Endothelial cell of umbilical vein (primary cell): ENCODE measurements around the gene XPO6. TPM values are rescaled to one million over a fixed set of nuclear protein-coding genes. Genes with fewer than 3 reads are reported as not detected.

ENCODE experiments used
- BruUV-seq: library from RNA; stranded (reverse); fragments of 400-500 nt; replicated peaks from 2 replicates; lab custom pipeline; 2021; lab: Mats Ljungman, UMichigan
- CTCF ChIA-PET: fragments of 300-600, 350-600 bp; sonication (Branson Sonifier 250); formaldehyde crosslinking; loops from one replicate; lab custom pipeline; 2021; ENCODE audit warnings: antibody characterized with exemption, inconsistent platforms; lab: Charles Lee
- POLR2A ChIA-PET: fragments of 300-600, 350-600 bp; sonication (Branson Sonifier 250); formaldehyde crosslinking; loops from one replicate; lab custom pipeline; 2021; ENCODE audit warnings: antibody characterized with exemption, inconsistent platforms; lab: Charles Lee
- DNase-seq: peaks from one replicate; pipeline ENCODE4 v3.0.0-alpha.2; 2011; ENCODE audit warnings: low read depth, low spot score
- FAIRE-seq: peaks from 2 replicates; lab custom pipeline; 2011; peaks lifted over from hg19 to GRCh38; lab: Jason Lieb, UNC
- H2AFZ ChIP-seq: 2 replicates; pipeline ENCODE4 v1.6.0; 2012; ENCODE audit warnings: low read depth, low read length, control low read depth, inconsistent platforms
- H3K27ac ChIP-seq: 2 replicates; pipeline ENCODE4 v1.5.1; 2011; ENCODE audit warnings: low read depth, mild to moderate bottlenecking, control low read depth, low read length, moderate library complexity; ENCODE audit not compliant: insufficient read depth
- H3K27me3 ChIP-seq, 2 experiments: 2 replicates each; pipeline versions ENCODE4 v1.6.0 to v1.6.1; 2011; ENCODE audit warnings: low read length in 2 of 2, mixed read lengths in 1 of 2; ENCODE audit not compliant: control insufficient read depth in 2 of 2, insufficient read depth in 2 of 2
- H3K36me3 ChIP-seq, 2 experiments: 2 replicates in 1 of 2; 3 replicates in 1 of 2; pipeline ENCODE4 v1.5.1; 2011; ENCODE audit warnings: low read length in 2 of 2, mild to moderate bottlenecking in 1 of 2, moderate library complexity in 1 of 2; ENCODE audit not compliant: control insufficient read depth in 2 of 2, insufficient read depth in 2 of 2; ENCODE audit errors: extremely low read depth in 1 of 2
- H3K4me1 ChIP-seq: 3 replicates; pipeline ENCODE4 v1.5.1; 2011; ENCODE audit warnings: mild to moderate bottlenecking, low read length; ENCODE audit not compliant: control insufficient read depth, insufficient read depth; ENCODE audit errors: extremely low read depth
- H3K4me2 ChIP-seq: 2 replicates; pipeline ENCODE4 v1.6.1; 2011; ENCODE audit warnings: low read length, control low read depth, mixed read lengths; ENCODE audit not compliant: insufficient read depth
- H3K4me3 ChIP-seq, 3 experiments: fragments of 200-600 bp in 1 of 3; sonication (generic), shearing (Covaris generic) in 1 of 3; replicated peaks in 1 of 3; 2 replicates each; pipeline ENCODE4 v1.5.1; 2011 to 2016; ENCODE audit warnings: control low read depth in 3 of 3, low read length in 3 of 3, mild to moderate bottlenecking in 2 of 3, inconsistent platforms in 1 of 3, low read depth in 1 of 3, moderate library complexity in 1 of 3; ENCODE audit not compliant: insufficient read depth in 1 of 3
- H3K79me2 ChIP-seq: 2 replicates; pipeline ENCODE4 v1.6.0; 2012; ENCODE audit warnings: low read length, inconsistent platforms; ENCODE audit not compliant: control insufficient read depth, insufficient read depth
- H3K9ac ChIP-seq: replicated peaks from 2 replicates; pipeline ENCODE3; 2011; ENCODE audit warnings: low read length, control low read depth; ENCODE audit not compliant: insufficient read depth; ENCODE audit errors: extremely low read depth
- H3K9me1 ChIP-seq: replicated peaks from 3 replicates; pipeline ENCODE4 v1.6.0; 2011; ENCODE audit warnings: mild to moderate bottlenecking, low read length; ENCODE audit not compliant: control insufficient read depth, insufficient read depth; ENCODE audit errors: extremely low read depth
- H3K9me3 ChIP-seq: replicated peaks from 2 replicates; pipeline ENCODE4 v1.5.1; 2012; ENCODE audit warnings: low read length, inconsistent platforms; ENCODE audit not compliant: control insufficient read depth, insufficient read depth
- H4K20me1 ChIP-seq: replicated peaks from 2 replicates; pipeline ENCODE3; 2011; ENCODE audit warnings: mild to moderate bottlenecking, low read length; ENCODE audit not compliant: control insufficient read depth, insufficient read depth; ENCODE audit errors: extremely low read depth
- CTCF ChIP-seq, 2 donors: IDR thresholded peaks; 1 replicate in 1 of 2; 2 replicates in 1 of 2; pipeline ENCODE4 v1.5.1; 2011; ENCODE audit warnings: low read length in 2 of 2, mild to moderate bottlenecking in 2 of 2, moderate library complexity in 2 of 2, control low read depth in 1 of 2, inconsistent platforms in 1 of 2, low read depth in 1 of 2; ENCODE audit not compliant: insufficient read depth in 1 of 2; ENCODE audit errors: extremely low read depth in 1 of 2
- EZH2 ChIP-seq: IDR thresholded peaks from 2 replicates; pipeline ENCODE4 v1.6.1; 2012; ENCODE audit warnings: borderline replicate concordance, low read depth, mild to moderate bottlenecking, moderate library complexity, low read length, inconsistent platforms; ENCODE audit not compliant: severe bottlenecking
- GATA2 ChIP-seq: IDR thresholded peaks from 2 replicates; pipeline ENCODE4 v1.7.0; 2011; ENCODE audit warnings: low read depth, mild to moderate bottlenecking, moderate library complexity, mixed read lengths, low read length; ENCODE audit not compliant: insufficient read length, insufficient read depth
- JUN ChIP-seq: IDR thresholded peaks from 2 replicates; pipeline ENCODE4 v1.6.1; 2011; ENCODE audit warnings: borderline replicate concordance, low read depth; ENCODE audit not compliant: insufficient read length, insufficient read depth
- MYC ChIP-seq: IDR thresholded peaks from one replicate; pipeline ENCODE4 v1.6.1; 2011; ENCODE audit warnings: mild to moderate bottlenecking, low read depth, low read length
- POLR2A ChIP-seq: IDR thresholded peaks from 2 replicates; pipeline ENCODE4 v1.6.1; 2012; ENCODE audit warnings: low read depth, mild to moderate bottlenecking, control low read depth, low read length
- POLR2AphosphoS5 ChIP-seq: IDR thresholded peaks from 2 replicates; pipeline ENCODE4 v1.6.1; 2012; ENCODE audit warnings: low read depth, mild to moderate bottlenecking, control low read depth, low read length, moderate library complexity; ENCODE audit not compliant: insufficient read depth
- dilution Hi-C: fragments of 300-500 bp; cut with MboI; formaldehyde crosslinking; loops from one replicate; pipeline ENCODE4 v1.15.0; 2019; ENCODE audit warnings: low sequenced_read_pairs; ENCODE audit not compliant: extremely low pct_ligation_motif_present
- intact Hi-C: fragments of 100-400 bp; cut with micrococcal nuclease; formaldehyde crosslinking; loops from one replicate; pipeline ENCODE4 v1.10.0; 2022
- polyA plus RNA-seq, 4 experiments: library from polyadenylated mRNA; depleted of rRNA in 3 of 4; stranded (reverse) in 3 of 4; unstranded in 1 of 4; fragments of >200 nt; gene quantifications; 2 replicates each; pipeline versions ENCODE4 v1.2.1 to v1.2.3, GENCODE V29; 2011 to 2012; ENCODE audit warnings: missing spikeins in 1 of 4
- total RNA-seq: library from RNA; stranded (reverse); gene quantifications from 2 replicates; pipeline ENCODE4 v1.2.3, GENCODE V29; 2021

XPO6 gene
- total and polyA plus RNA-seq, 2 donors (not counting 3 experiments of a cell fraction or from before 2014, with no cell fraction given), result 170 to 272 TPM

GRCh38 chr16:28104404-28104803, 107.4 kb downstream of the XPO6 start:
- no peaks in the 10 kb centered on the region for H3K9me1 ChIP-seq
- no peak for DNase-seq
- no TSS peak for BruUV-seq
- H2AFZ ChIP-seq, result no peak overlapping the region
- TF ChIP-seq POLR2AphosphoS5 (no peak), POLR2A (no peak), JUN (no peak), MYC (no peak), CTCF (IDR thresholded peaks at IDR 0.05; ENCODE audit: extremely low read depth in 1 of 2, insufficient read depth in 1 of 2, low read depth in 1 of 2, low read length in 2 of 2) (no peak), GATA2 (no peak), EZH2 (no peak)
- ChIA-PET CTCF (interaction anchor here (1.3 kb wide), 1 partner anchor 113 kb away, joined by 3 read pairs; no protein-coding TSS in a partner anchor), POLR2A (no interaction called here)
- no peaks in the 10 kb centered on the region for H3K27me3 ChIP-seq
- dilution Hi-C loops (no loop called here), intact Hi-C loops (no loop called here)
- H3K9me3 ChIP-seq, result no peaks in the 10 kb centered on the region
- peaks cover 2% of the 10 kb centered on the region for H3K79me2 ChIP-seq
- no peaks in the 10 kb centered on the region for H3K4me1 ChIP-seq
- no peak for FAIRE-seq
- no peaks in the 10 kb centered on the region for H4K20me1 ChIP-seq
- H3K4me2 ChIP-seq, result no peak overlapping the region
- peaks cover 26 to 73% of the 10 kb centered on the region in 2 experiments for H3K36me3 ChIP-seq
- no peak overlapping the region for H3K4me3 ChIP-seq
- H3K27ac ChIP-seq, result no peak overlapping the region
- no peak overlapping the region for H3K9ac ChIP-seq
